ENCODE data around the gene FOXM1.

The FOXM1 gene

DNA sequence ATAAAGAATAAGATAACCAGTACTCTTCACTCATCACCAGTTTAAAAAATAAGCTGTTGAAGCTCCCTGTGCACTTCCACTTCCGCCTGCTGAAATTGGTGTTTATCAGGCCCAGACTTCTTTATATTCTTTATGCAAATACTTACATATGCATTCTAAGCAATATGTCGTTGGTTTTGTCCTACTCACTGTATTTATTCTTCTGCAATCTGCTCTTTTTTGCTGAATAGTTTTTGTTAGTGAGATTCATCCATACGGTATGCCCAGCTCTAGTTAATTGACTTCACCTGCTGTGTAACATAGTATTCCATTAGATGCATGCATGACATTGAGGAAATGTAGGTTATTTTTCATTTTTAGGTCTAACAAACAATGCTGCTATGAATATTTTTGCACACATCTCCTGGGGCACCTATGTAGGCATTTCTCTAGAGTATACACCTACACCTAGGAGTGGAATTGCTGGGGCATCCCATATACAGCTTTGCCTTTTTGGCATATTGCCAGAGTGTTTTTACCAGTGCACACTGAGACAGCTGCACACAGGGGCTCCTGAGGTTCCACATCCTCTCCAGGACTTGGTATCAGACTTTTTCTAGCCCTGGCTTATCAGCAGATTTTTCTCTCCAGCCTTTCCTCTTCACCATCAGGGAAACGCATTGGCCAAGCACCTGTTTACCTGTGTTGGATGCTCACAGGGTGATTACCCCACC is 41.1 kb downstream of the FOXM1 start:
- no peak for ATAC-seq
- TF ChIP-seq ZC3H10 (CRISPR knock-in tag; IDR thresholded peaks at IDR 0.05) (no peak), ISL1 (CRISPR knock-in tag; IDR thresholded peaks at IDR 0.05) (no peak), SNAI2 (CRISPR knock-in tag; IDR thresholded peaks at IDR 0.05) (no peak), PPARA (CRISPR knock-in tag; IDR thresholded peaks at IDR 0.05; ENCODE audit: borderline replicate concordance) (no peak), CSDC2 (CRISPR knock-in tag; IDR thresholded peaks at IDR 0.05) (no peak), ESRRG (CRISPR knock-in tag; IDR thresholded peaks at IDR 0.05) (no peak), GLIS3 (CRISPR knock-in tag; IDR thresholded peaks at IDR 0.05) (no peak), TCF4 (CRISPR knock-in tag; IDR thresholded peaks at IDR 0.05; ENCODE audit: borderline replicate concordance) (no peak), RARB (CRISPR knock-in tag; IDR thresholded peaks at IDR 0.05) (no peak), ZNF565 (CRISPR knock-in tag; conservative IDR thresholded peaks at IDR 0.05; ENCODE audit: low read depth) (no peak)
- TF ChIP-seq, protein P1, sequence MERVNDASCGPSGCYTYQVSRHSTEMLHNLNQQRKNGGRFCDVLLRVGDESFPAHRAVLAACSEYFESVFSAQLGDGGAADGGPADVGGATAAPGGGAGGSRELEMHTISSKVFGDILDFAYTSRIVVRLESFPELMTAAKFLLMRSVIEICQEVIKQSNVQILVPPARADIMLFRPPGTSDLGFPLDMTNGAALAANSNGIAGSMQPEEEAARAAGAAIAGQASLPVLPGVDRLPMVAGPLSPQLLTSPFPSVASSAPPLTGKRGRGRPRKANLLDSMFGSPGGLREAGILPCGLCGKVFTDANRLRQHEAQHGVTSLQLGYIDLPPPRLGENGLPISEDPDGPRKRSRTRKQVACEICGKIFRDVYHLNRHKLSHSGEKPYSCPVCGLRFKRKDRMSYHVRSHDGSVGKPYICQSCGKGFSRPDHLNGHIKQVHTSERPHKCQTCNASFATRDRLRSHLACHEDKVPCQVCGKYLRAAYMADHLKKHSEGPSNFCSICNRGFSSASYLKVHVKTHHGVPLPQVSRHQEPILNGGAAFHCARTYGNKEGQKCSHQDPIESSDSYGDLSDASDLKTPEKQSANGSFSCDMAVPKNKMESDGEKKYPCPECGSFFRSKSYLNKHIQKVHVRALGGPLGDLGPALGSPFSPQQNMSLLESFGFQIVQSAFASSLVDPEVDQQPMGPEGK (CRISPR knock-in tag; IDR thresholded peaks at IDR 0.05; ENCODE audit: borderline replicate concordance): no peak
- TF ChIP-seq, protein P2, sequence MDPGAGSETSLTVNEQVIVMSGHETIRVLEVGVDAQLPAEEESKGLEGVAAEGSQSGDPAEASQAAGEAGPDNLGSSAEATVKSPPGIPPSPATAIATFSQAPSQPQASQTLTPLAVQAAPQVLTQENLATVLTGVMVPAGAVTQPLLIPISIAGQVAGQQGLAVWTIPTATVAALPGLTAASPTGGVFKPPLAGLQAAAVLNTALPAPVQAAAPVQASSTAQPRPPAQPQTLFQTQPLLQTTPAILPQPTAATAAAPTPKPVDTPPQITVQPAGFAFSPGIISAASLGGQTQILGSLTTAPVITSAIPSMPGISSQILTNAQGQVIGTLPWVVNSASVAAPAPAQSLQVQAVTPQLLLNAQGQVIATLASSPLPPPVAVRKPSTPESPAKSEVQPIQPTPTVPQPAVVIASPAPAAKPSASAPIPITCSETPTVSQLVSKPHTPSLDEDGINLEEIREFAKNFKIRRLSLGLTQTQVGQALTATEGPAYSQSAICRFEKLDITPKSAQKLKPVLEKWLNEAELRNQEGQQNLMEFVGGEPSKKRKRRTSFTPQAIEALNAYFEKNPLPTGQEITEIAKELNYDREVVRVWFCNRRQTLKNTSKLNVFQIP (CRISPR knock-in tag; IDR thresholded peaks at IDR 0.05; ENCODE audit: borderline replicate concordance, low read depth): no peak

DNA sequence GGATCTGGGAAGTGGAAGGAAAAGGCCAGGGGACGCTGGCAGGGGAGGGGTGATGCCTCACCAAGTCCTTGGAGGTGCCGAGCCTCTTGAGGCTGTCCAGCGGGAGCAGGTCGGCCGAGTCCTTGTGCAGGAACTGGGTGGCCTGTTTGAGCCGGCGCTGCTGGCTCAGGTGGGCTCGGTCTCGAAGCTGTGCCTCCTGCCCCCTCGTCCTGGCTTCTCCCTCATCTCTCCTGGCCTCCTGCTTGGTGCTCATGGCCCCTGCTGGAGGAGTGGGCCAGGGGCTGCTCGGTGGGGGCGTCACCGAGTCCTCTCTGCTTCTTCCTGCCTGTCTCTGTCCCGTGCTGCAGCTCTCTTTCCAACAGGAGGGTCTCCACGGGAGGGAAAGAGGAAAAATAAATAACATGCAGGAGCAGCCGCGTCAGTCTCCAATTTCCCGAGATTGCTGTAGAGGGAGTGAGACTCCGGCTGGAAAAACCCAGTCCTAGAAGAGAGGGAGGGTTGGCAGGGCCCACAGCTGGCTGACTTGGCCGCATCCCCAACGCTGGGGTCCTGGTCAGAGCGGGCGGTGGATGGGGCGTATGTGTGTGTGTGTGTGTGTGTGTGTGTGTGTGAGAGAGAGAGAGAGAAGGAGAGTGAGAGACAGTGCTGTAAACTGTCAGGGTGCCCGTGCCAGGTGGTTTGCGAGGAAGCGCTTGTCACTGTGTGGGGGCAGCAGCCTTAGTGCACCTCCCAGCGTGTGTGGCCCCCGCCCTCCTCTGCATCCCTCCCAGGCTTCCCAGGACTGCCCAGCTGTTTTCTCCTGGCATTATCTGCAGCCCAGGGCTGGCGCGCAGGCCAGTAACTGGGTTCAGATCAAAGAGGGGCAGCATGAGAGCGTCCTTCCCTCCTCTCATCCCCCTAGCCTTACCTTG is 42.1 kb downstream of the FOXM1 start, which contains the start of gene NRIP2:
Gene NRIP2, minus strand, starts transcription at position 455 of the 911 bp plus-strand sequence. Its CDS starts 52 bp downstream, at position 403.
- TF ChIP-seq TSHZ2 (CRISPR knock-in tag; IDR thresholded peaks at IDR 0.05): peak; percentile 57; the same call in 1 of the 2 replicates
- peak; percentile 53; the same call in 1 of the 2 replicates for TF ChIP-seq TCF4 (CRISPR knock-in tag; IDR thresholded peaks at IDR 0.05; ENCODE audit: borderline replicate concordance)
- TF ChIP-seq ZFP3 (CRISPR knock-in tag; IDR thresholded peaks at IDR 0.05): peak; percentile 82
- TF ChIP-seq CREB5 (CRISPR knock-in tag; IDR thresholded peaks at IDR 0.05; ENCODE audit: low read depth): no peak
- peak; percentile 82 for ATAC-seq

- TF ChIP-seq OSR1 (CRISPR knock-in tag; IDR thresholded peaks at IDR 0.05) (no peak), CSRNP3 (CRISPR knock-in tag; IDR thresholded peaks at IDR 0.05) (no peak), TOX (CRISPR knock-in tag; IDR thresholded peaks at IDR 0.05; ENCODE audit: borderline replicate concordance) (no peak), ISL1 (CRISPR knock-in tag; IDR thresholded peaks at IDR 0.05) (no peak), RARB (CRISPR knock-in tag; IDR thresholded peaks at IDR 0.05) (no peak), ZFP30 (CRISPR knock-in tag; IDR thresholded peaks at IDR 0.05) (no peak)
- TF ChIP-seq, protein P2 (CRISPR knock-in tag; IDR thresholded peaks at IDR 0.05; ENCODE audit: borderline replicate concordance, low read depth): no peak
- no peak for ATAC-seq
Observed at GRCh38 chr12:2833810-2834209, 43.2 kb downstream of the FOXM1 start.

Data from SK-N-SH treated with all-trans-retinoic acid at 6 μM for 48 hours (cell line).